ENCODE data around the gene NTF3.

Gene NTF3

GRCh38 chr12:5511256-5511643 is 79.3 kb downstream of the NTF3 start:
- no peak for DNase-seq (ENCODE audit: low read depth)

GRCh38 chr12:5511644-5512600 is 80.0 kb downstream of the NTF3 start:
- DNase-seq (ENCODE audit: low read depth), result no peak

GRCh38 chr12:5512601-5512970 is 80.7 kb downstream of the NTF3 start:
- DNase-seq (ENCODE audit: low read depth), result no peak

GRCh38 chr12:5513406-5513805 is 81.5 kb downstream of the NTF3 start:
- no peak for DNase-seq (ENCODE audit: low read depth)

- no peak for DNase-seq (ENCODE audit: low read depth)
Measured at GRCh38 chr12:5514016-5514415, 82.1 kb downstream of the NTF3 start.

- no peak for DNase-seq (ENCODE audit: low read depth)
Measured at GRCh38 chr12:5514545-5514944, 82.6 kb downstream of the NTF3 start.

- DNase-seq (ENCODE audit: low read depth), result no peak
Measured at GRCh38 chr12:5515458-5515857, 83.5 kb downstream of the NTF3 start.

- no peak for DNase-seq (ENCODE audit: low read depth)
Measured at GRCh38 chr12:5516371-5517241, 84.7 kb downstream of the NTF3 start.

- no peak for DNase-seq (ENCODE audit: low read depth)
Measured at GRCh38 chr12:5518584-5519365, 86.9 kb downstream of the NTF3 start.

- DNase-seq (ENCODE audit: low read depth), result no peak
Measured at GRCh38 chr12:5520037-5520436, 88.1 kb downstream of the NTF3 start.

- DNase-seq (ENCODE audit: low read depth), result no peak
Measured at GRCh38 chr12:5520831-5521230, 88.9 kb downstream of the NTF3 start.

GRCh38 chr12:5521456-5522325 is 89.8 kb downstream of the NTF3 start:
- DNase-seq (ENCODE audit: low read depth), result no peak

- DNase-seq (ENCODE audit: low read depth), result no peak
Measured at GRCh38 chr12:5522432-5523335, 90.8 kb downstream of the NTF3 start.

GRCh38 chr12:5523396-5524115 is 91.6 kb downstream of the NTF3 start:
- no peak for DNase-seq (ENCODE audit: low read depth)

GRCh38 chr12:5524116-5524768 is 92.3 kb downstream of the NTF3 start:
- no peak for DNase-seq (ENCODE audit: low read depth)

- DNase-seq (ENCODE audit: low read depth), result no peak
Measured at GRCh38 chr12:5524769-5525436, 93.0 kb downstream of the NTF3 start.

GRCh38 chr12:5525783-5526367 is 94.0 kb downstream of the NTF3 start:
- no peak for DNase-seq (ENCODE audit: low read depth)

- DNase-seq (ENCODE audit: low read depth), result no peak
Measured at GRCh38 chr12:5533368-5533767, 101.5 kb downstream of the NTF3 start.
